ENCODE measurements around the gene ELANE.
A peak's percentile ranks its signal among the peaks of the same experiment; 100 is the strongest.
"Not testable (repeated sequence)": the region's sequence is repeated elsewhere in the genome, so short reads cannot be mapped to it uniquely, and the experiment has no call there.

Gene ELANE

GRCh38 chr19:814152-815078, 37.7 kb upstream of the ELANE start:
- no peak for DNase-seq (ENCODE audit: low spot score)

DNA sequence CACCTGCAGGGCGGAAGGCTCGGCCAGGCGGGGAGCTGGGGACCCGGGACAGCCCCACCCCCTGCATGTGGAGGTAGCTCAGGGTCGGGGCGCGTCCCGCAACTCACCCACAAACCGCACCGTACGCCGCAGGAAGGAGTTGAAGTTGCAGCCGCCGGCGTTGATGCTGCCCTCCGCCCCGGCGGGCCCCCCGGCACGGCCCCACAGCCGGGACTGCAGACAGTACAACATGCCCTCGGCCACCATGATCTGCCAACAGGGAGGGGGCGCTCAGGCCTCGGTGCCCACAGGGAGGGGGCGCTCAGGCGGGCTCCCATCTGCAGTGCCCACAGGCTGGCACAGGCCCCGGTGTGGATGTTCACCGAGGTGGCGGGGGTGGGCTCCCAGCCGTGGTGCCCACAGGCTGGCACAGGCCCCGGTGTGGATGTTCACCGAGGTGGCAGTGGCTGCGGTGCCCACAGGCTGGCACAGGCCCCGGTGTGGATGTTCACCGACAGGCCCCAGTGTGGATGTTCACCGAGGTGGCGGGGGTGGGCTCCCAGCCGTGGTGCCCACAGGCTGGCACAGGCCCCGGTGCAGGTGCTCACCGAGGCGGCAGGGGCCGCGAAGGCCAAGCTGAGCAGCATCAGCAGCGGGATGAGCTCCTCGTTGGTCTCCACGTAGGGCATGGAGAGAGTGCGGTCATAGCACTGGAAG, 36.9 kb upstream of the ELANE start:
- DNase-seq (ENCODE audit: low spot score): no peak

DNA sequence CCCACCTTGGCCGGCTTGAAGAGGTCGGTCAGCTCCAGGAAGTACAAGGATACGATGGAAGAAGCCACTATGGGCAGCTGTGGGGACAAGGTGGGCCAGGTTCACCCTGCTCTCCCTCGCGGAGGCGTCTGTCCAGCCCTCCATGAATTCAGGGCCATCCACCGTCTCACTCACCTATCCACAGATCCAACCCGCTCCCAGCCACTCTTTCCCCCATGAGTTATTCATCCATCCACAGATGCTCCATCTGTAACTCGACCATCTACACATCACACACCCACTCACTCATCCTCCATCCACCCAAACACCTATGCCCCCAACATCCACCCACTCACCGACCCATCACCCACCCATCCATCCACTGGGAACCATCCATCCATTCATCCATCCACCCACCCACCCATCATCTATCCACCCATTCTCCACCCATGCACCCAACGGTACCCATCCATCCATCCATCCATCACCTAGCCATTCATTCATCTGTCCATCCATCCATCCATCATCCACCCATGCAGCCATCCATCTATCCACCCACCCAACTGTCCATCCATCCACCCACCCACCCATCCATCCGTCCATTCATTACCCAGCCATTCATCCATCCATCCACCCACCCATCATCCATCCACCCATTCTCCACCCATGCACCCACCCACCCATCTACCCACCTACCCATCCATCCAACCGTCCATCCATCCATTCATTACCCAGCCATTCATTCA, 36.2 kb upstream of the ELANE start:
- no peak for DNase-seq (ENCODE audit: low spot score)

GRCh38 chr19:816500-816857, 35.6 kb upstream of the ELANE start:
- no peak for DNase-seq (ENCODE audit: low spot score)

- not testable (repeated sequence) for DNase-seq (ENCODE audit: low spot score)
Observed at GRCh38 chr19:820212-820611, 31.9 kb upstream of the ELANE start.

GRCh38 chr19:821231-821824, 30.8 kb upstream of the ELANE start:
- DNase-seq (ENCODE audit: low spot score): no peak

GRCh38 chr19:821825-822503, 30.1 kb upstream of the ELANE start, which contains the start of gene PLPPR3:
Gene PLPPR3 (minus strand): TSS chr19:821955. CDS start chr19:821559, 396 bp downstream.
- peak; percentile 76 for DNase-seq (ENCODE audit: low spot score)

DNA sequence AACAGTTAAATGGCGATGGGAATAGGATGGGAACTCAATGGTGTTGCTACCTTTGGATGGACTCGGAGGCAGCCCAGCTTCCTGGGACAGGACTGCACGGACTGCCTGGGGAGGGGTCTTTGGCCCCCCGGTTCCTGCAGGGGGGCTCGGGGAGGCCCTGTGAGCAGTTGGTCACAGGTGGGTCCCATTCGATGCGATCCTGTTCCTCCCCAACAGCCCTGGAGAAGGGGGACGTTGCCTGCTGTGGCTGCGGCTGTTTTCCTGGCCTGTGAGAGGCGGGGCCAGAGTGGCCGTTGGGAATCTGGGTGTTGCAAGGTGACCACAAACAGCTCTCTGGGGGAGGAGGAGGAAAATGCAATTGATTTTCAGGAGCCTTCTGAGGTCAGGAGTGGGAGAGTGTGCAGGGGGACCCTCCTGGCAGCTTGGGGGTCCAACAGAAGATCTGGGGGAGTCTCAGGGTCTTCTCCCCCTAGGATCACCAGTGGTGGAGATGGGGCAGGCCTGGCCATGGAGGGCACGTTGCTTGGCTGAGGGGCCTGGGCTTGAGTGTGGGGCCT, 28.5 kb upstream of the ELANE start:
- no peak for DNase-seq (ENCODE audit: low spot score)

DNA sequence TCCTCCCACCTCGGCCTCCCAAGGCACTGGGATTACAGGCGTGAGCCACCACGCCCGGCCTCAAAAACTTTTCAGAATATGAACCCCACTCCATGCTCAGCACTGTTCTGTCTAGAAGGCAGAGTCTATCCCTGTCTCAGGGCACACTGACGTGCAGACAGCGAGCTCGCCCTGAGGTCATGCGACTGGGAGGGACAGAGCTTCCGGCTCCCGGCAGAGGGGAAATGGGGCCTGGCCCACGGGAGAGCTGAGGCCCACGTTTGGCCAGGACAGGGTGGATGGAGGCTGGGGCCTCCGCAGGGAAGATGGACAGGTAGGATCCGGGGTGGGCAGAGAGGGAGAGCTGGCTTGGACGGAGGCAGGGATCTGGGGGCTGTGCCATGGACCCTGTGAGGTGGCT, 27.2 kb upstream of the ELANE start:
- no peak for DNase-seq (ENCODE audit: low spot score)

DNA sequence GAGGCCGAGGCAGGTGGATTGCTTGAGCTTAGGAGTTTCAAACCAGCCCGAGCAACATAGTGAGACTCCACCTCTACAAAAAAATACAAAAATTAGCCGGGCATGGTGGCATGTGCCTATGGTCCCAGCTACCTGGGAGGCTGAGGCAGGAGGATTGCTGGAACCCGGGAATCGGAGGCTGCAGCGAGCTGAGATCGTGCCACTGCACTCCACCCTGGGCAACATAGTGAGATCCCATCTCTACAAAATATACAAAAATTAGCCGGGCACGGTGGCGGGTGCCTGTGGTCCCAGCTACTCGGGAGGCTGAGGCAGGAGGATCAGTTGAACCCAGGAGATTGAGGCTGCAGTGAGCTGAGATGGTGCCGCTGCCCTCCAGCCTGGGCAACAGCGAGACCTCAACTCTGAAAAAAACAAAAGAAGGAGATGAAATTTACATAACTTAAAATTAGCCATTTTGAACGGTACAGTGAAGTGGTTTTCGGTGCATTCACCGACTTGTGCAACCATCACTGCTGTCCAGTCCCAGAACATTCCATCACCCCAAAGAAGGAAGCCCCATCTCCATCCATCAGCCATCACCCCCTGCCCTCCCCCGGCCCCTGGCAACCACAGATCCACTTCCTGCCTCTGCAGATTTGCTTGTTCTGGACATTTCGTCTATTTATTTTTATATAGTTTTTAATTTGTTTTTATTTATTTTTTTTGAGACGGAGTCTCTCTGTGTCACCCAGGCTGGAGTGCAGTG, 26.0 kb upstream of the ELANE start:
- DNase-seq (ENCODE audit: low spot score): no peak

DNA sequence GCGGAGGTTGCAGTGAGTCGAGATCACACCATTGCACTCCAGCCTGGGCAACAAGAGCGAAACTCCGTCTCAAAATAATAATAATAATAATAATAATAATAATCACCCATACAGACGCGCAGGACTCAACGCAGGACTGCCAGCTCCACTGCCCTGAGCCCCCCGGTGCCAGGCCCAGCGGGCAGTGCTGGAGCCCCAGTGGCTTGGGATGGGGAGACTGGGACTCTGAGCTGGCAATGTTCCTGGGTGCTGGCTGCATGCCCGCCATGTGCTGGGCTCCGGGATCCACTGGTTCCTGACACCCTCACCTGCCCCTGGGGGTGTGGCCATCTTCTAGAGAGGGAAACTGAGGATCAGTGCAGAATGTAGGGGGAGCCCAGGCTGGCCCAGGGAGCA, 24.8 kb upstream of the ELANE start:
- no peak for DNase-seq (ENCODE audit: low spot score)

DNA sequence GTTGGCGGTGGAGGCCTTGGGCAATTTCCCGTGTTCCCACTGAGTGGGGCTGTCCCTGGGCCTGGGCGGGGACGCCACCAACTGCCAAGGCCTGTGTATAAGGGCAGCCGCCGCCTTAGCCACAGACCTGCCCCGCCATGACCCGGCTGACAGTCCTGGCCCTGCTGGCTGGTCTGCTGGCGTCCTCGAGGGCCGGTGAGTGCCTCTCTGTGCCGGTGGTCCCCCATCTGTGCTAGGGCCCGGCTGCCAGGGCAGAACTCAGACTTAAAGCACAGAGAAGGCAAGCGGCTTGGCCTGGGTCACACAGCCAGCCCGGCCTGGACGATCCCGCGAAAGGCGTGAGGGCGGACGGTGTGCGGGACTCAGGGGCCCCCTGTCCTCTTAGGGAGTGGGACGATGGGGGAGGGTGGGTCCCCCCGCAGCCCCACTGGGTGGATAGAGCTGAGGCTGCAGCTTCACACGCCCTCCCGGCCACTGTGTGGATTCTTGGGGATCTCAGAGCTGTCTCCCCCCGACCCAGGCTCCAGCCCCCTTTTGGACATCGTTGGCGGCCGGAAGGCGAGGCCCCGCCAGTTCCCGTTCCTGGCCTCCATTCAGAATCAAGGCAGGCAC, 24.3 kb upstream of the ELANE start, which contains the start of gene AZU1:
Gene AZU1 (plus strand): TSS at position 128 of the 612 bp plus-strand sequence. CDS start 10 bp downstream, at position 138.
- no peak for DNase-seq (ENCODE audit: low spot score)

GRCh38 chr19:829129-829758, 22.9 kb upstream of the ELANE start:
- DNase-seq (ENCODE audit: low spot score): no peak

DNA sequence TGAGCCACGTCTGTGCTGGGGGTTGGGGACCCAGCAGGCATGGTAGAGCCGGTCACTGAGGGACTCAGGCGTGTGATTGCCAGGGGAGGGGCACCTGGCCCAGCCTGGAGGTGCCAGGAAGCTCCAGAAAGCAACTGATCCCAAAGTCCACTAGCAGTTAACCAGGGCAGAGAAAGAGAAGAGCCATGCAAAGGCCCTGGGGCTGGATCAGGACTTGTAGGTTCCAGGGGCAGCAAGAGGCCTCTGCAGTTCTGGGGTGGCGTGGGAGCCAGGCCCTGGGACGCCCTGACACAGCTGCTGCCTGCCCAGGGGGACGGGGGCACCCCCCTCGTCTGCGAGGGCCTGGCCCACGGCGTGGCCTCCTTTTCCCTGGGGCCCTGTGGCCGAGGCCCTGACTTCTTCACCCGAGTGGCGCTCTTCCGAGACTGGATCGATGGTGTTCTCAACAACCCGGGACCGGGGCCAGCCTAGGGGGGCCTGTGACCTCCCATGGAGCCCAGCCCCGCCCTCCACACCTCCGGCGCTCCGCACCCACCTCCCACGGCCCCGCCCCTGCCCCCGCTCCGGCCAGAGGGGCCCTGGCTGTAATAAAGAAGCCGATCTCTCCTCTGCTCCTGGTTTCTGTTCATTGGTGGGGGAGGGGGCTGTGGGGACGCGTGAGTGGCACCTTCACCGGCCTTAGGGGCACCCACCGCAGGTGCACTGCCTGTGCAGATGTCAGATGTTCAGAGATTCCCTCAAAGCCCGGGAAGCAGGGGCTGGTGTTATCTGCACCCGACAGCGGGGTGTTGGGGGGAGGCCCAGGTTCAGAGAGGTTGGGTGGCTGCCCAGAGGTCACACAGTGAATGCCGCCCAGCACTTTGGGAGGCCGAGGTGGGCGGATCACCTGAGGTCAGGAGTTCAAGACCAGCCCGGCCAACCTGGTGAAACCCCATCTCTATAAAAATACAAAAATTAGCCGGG, 20.4 kb upstream of the ELANE start:
- DNase-seq (ENCODE audit: low spot score): no peak

- DNase-seq (ENCODE audit: low spot score): no peak
Observed at GRCh38 chr19:834216-834615, 17.9 kb upstream of the ELANE start.

DNA sequence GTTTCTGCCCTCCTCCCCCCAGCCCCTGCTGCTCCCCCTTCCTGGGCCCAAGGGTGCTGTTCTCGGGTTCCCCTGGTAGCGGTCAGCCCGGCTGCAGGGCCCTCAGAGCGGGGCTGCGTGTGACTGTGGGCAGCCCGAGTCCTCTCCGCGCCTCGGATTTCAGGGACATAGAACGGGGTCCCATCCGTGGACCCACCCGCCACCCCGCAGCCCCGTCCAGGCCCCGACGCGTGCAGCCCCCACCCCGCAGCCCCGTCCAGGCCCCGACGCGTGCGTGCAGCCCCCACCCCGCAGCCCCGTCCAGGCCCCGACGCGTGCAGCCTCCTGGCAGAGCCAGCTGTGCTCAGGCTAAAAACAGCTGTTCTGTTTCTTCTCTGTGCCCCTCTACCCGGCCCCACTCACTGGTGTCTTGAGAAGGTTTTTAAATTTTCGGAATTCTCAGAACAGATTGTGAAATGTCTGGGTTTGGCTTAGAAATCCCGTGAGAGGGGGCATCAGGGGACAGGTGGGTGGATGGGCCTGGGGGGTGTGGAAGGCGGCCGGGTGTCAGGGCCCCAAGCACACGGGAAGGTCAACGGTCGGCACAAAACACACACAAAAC, 16.8 kb upstream of the ELANE start:
- no peak for DNase-seq (ENCODE audit: low spot score)

GRCh38 chr19:840519-841206, 11.4 kb upstream of the ELANE start, which contains the start of gene PRTN3:
Gene PRTN3 (plus strand): TSS chr19:840999. CDS start chr19:841009, 10 bp downstream.
- peak; percentile 22 for DNase-seq (ENCODE audit: low spot score)
